ENCODE measurements around the gene ARL5C. TPM values are rescaled to one million over a fixed set of nuclear protein-coding genes. Genes with fewer than 3 reads are reported as not detected.

Gene ARL5C
- total RNA-seq, 1 experiment from 2014 or later, result not detected

GRCh38 chr17:39108461-39109375 lies 57.2 kb downstream of the ARL5C start:
- Mint-ChIP-seq H3K9me3 (peaks cover 0 to 2% of the 10 kb centered on the region in 2 experiments; a peak in 1 of 5 replicates), H3K36me3 (ENCODE audit: insufficient read depth in 1 of 3, low read depth in 3 of 3) (no peaks in the 10 kb centered on the region), H3K27me3 (ENCODE audit: low read depth) (peaks cover 2% of the 10 kb centered on the region), H3K4me3 (no peak overlapping the region), H3K4me1 (peaks cover 0 to 15% of the 10 kb centered on the region in 2 experiments; a peak in 1 of 4 replicates), H3K27ac (no peak overlapping the region)
- Histone ChIP-seq H2AFZ (ENCODE audit: low read length) (no peak overlapping the region), H2AK5ac (ENCODE audit: insufficient read length, low read length) (no peak overlapping the region), H3K9me3 (ENCODE audit: control insufficient read depth, low read depth, low read length) (no peaks in the 10 kb centered on the region), H4K8ac (replicated peaks; ENCODE audit: insufficient read length, low read depth, low read length) (no peak overlapping the region), H3K27ac (ENCODE audit: insufficient read length, low read depth, low read length) (no peak overlapping the region), H3K79me2 (ENCODE audit: insufficient read depth, low read length) (no peaks in the 10 kb centered on the region), H2BK120ac (ENCODE audit: low read depth, low read length, poor library complexity, severe bottlenecking) (no peak overlapping the region), H3K18ac (ENCODE audit: insufficient read length, low read depth, low read length) (no peak overlapping the region), H3K23me2 (ENCODE audit: insufficient read length, low read depth, low read length, poor library complexity, severe bottlenecking) (no peaks in the 10 kb centered on the region), H3K56ac (ENCODE audit: insufficient read length, low read depth, low read length) (no peak overlapping the region), H3K79me1 (ENCODE audit: insufficient read depth, low read depth, low read length, poor library complexity, severe bottlenecking) (no peaks in the 10 kb centered on the region), H4K20me1 (ENCODE audit: control insufficient read depth, insufficient read depth, insufficient read length) (no peaks in the 10 kb centered on the region), H4K91ac (ENCODE audit: insufficient read length, low read depth, low read length) (no peak overlapping the region), H3K4ac (ENCODE audit: low read depth, low read length) (no peak overlapping the region), H3K23ac (ENCODE audit: insufficient read length, low read depth, low read length) (no peak overlapping the region), H4K5ac (ENCODE audit: insufficient read length, low read depth, low read length) (no peak overlapping the region), H3K4me2 (ENCODE audit: insufficient read depth, insufficient read length, low read length) (no peak overlapping the region), H3K14ac (ENCODE audit: insufficient read depth, low read length) (no peak overlapping the region; the same call in 1 of the 2 replicates), H2BK12ac (ENCODE audit: insufficient read length, low read depth, low read length) (no peak overlapping the region), H2BK20ac (ENCODE audit: low read depth, low read length, poor library complexity, severe bottlenecking) (no peak overlapping the region), H3T11ph (ENCODE audit: low read length) (no peak overlapping the region), H3K9ac (ENCODE audit: extremely low read depth, insufficient read length, low read length) (no peak overlapping the region), H2BK15ac (ENCODE audit: low read depth, low read length) (no peak overlapping the region), H3K4me1 (ENCODE audit: insufficient read depth, low read length) (no peaks in the 10 kb centered on the region), H3K27me3 (ENCODE audit: insufficient read depth, low read length) (no peaks in the 10 kb centered on the region), H2BK5ac (ENCODE audit: insufficient read length, low read length) (no peak overlapping the region)
- no peak for DNase-seq
- no CpG with 5 or more reads among the region's 23 CpGs for WGBS (ENCODE audit: extremely low coverage, insufficient read length, low lambda C conversion rate)
- TF ChIP-seq, protein P1, sequence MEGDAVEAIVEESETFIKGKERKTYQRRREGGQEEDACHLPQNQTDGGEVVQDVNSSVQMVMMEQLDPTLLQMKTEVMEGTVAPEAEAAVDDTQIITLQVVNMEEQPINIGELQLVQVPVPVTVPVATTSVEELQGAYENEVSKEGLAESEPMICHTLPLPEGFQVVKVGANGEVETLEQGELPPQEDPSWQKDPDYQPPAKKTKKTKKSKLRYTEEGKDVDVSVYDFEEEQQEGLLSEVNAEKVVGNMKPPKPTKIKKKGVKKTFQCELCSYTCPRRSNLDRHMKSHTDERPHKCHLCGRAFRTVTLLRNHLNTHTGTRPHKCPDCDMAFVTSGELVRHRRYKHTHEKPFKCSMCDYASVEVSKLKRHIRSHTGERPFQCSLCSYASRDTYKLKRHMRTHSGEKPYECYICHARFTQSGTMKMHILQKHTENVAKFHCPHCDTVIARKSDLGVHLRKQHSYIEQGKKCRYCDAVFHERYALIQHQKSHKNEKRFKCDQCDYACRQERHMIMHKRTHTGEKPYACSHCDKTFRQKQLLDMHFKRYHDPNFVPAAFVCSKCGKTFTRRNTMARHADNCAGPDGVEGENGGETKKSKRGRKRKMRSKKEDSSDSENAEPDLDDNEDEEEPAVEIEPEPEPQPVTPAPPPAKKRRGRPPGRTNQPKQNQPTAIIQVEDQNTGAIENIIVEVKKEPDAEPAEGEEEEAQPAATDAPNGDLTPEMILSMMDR (conservative IDR thresholded peaks at IDR 0.05), result no peak
